Nephron (organoid): ENCODE measurements around the gene CSNK2A1.
"Not testable (repeated sequence)": the region's sequence is repeated elsewhere in the genome, so short reads cannot be mapped to it uniquely, and the experiment has no call there.

Experiments
- H3K27ac Mint-ChIP-seq, 3 experiments: 2 replicates each; pipeline ENCODE4 v1.8.0; 2020; ENCODE audit warnings: mixed read lengths in 3 of 3, mild to moderate bottlenecking in 2 of 3, moderate library complexity in 1 of 3
- H3K27me3 Mint-ChIP-seq: 2 replicates; pipeline ENCODE4 v1.8.0; 2021; ENCODE audit warnings: low read depth, mild to moderate bottlenecking, moderate library complexity, mixed read lengths
- H3K36me3 Mint-ChIP-seq: 2 replicates; pipeline ENCODE4 v1.8.0; 2020; ENCODE audit warnings: low read depth, mixed read lengths
- H3K4me1 Mint-ChIP-seq: 2 replicates; pipeline ENCODE4 v1.8.0; 2020; ENCODE audit warnings: mixed read lengths
- H3K4me3 Mint-ChIP-seq, 3 experiments: 2 replicates each; pipeline ENCODE4 v1.8.0; 2020; ENCODE audit warnings: mild to moderate bottlenecking in 3 of 3, mixed read lengths in 3 of 3, moderate library complexity in 2 of 3
- H3K9me3 Mint-ChIP-seq: 2 replicates; pipeline ENCODE4 v1.8.0; 2020; ENCODE audit warnings: mixed read lengths
- CTCF ChIP-seq, 3 experiments: fragments of 200-600 bp; sonication (generic); IDR thresholded peaks; one replicate each; pipeline ENCODE4 v1.5.0; 2021; ENCODE audit warnings: antibody characterized with exemption in 3 of 3; ENCODE audit not compliant: unreplicated experiment in 3 of 3

The CSNK2A1 gene

DNA sequence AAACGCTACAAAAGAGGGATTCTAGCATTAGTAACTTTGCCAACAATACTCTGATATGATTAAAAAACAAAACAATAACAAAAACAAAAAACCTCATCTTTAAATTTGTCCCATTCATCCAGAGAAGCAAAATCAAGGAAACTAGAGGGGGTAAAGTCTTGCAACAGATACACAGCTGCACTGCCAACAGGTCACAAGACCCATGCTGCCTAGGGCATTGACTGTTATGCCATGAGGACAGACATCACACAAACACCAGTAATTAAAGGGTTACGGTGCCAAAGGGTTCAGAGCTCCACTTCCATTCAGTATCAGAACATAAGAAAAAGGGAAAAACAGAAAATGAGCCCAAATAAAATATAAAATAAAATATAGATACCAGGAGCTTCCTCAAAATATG, 82.9 kb downstream of the CSNK2A1 start:
- no peak for TF ChIP-seq CTCF (IDR thresholded peaks at IDR 0.05; ENCODE audit: unreplicated experiment in 3 of 3)
- H3K36me3 Mint-ChIP-seq: peaks cover 4% of the 10 kb centered on the region
- peak overlapping the region in 2 of 3 experiments; percentile 44 to 46 for H3K27ac Mint-ChIP-seq
- H3K9me3 Mint-ChIP-seq: no peaks in the 10 kb centered on the region
- peak overlapping the region; percentile 90 to 99 (median 98) for H3K4me3 Mint-ChIP-seq
- H3K4me1 Mint-ChIP-seq: peaks cover 36% of the 10 kb centered on the region
- H3K27me3 Mint-ChIP-seq: no peaks in the 10 kb centered on the region

GRCh38 chr20:460180-460579, 83.4 kb downstream of the CSNK2A1 start:
- peaks cover 36% of the 10 kb centered on the region for H3K4me1 Mint-ChIP-seq
- peak overlapping the region; percentile 90 to 99 (median 98) for H3K4me3 Mint-ChIP-seq
- peak overlapping the region in 2 of 3 experiments; percentile 44 to 46 for H3K27ac Mint-ChIP-seq
- H3K36me3 Mint-ChIP-seq: peaks cover 4% of the 10 kb centered on the region
- TF ChIP-seq CTCF (IDR thresholded peaks at IDR 0.05; ENCODE audit: unreplicated experiment in 3 of 3): no peak
- H3K9me3 Mint-ChIP-seq: no peaks in the 10 kb centered on the region
- H3K27me3 Mint-ChIP-seq: no peaks in the 10 kb centered on the region

- Mint-ChIP-seq H3K27me3 (no peaks in the 10 kb centered on the region), H3K9me3 (no peaks in the 10 kb centered on the region), H3K36me3 (peaks cover 4% of the 10 kb centered on the region), H3K27ac (peak overlapping the region in 1 of 3 experiments; percentile 71), H3K4me1 (peaks cover 36% of the 10 kb centered on the region), H3K4me3 (peak overlapping the region; percentile 27 to 70 (median 40))
- no peak for TF ChIP-seq CTCF (IDR thresholded peaks at IDR 0.05; ENCODE audit: unreplicated experiment in 3 of 3)
Measured at GRCh38 chr20:458776-459175, 84.8 kb downstream of the CSNK2A1 start.

DNA sequence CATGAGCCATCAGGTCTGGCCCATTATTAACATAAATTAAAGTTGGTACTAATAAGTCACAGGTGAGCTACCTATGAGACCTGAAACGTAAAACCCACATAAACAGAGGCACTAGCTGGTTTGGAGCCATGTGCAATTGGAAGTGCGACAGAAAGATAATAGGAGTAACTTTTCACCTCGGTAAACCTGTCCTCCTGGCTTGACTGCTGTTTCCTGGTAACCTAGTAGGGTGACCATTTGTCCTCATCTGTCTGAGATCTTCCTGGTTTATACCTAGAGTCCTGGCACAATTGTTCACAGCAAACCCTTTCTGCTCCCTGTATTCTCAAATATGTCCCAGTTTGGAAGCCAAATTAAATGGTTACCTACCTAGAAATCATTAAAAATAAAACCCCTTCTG, 88.6 kb downstream of the CSNK2A1 start:
- H3K36me3 Mint-ChIP-seq: peaks cover 10% of the 10 kb centered on the region
- no peak for TF ChIP-seq CTCF (IDR thresholded peaks at IDR 0.05; ENCODE audit: unreplicated experiment in 3 of 3)
- no peaks in the 10 kb centered on the region for H3K27me3 Mint-ChIP-seq
- no peak overlapping the region for H3K27ac Mint-ChIP-seq
- H3K4me3 Mint-ChIP-seq: no peak overlapping the region
- peaks cover 20% of the 10 kb centered on the region for H3K4me1 Mint-ChIP-seq
- H3K9me3 Mint-ChIP-seq: no peaks in the 10 kb centered on the region

- not testable (repeated sequence) for H3K27ac Mint-ChIP-seq, H3K9me3 Mint-ChIP-seq, H3K27me3 Mint-ChIP-seq, H3K4me3 Mint-ChIP-seq, H3K4me1 Mint-ChIP-seq
- H3K36me3 Mint-ChIP-seq: peaks cover 17% of the 10 kb centered on the region
Measured at GRCh38 chr20:452021-452420, 91.6 kb downstream of the CSNK2A1 start.

DNA sequence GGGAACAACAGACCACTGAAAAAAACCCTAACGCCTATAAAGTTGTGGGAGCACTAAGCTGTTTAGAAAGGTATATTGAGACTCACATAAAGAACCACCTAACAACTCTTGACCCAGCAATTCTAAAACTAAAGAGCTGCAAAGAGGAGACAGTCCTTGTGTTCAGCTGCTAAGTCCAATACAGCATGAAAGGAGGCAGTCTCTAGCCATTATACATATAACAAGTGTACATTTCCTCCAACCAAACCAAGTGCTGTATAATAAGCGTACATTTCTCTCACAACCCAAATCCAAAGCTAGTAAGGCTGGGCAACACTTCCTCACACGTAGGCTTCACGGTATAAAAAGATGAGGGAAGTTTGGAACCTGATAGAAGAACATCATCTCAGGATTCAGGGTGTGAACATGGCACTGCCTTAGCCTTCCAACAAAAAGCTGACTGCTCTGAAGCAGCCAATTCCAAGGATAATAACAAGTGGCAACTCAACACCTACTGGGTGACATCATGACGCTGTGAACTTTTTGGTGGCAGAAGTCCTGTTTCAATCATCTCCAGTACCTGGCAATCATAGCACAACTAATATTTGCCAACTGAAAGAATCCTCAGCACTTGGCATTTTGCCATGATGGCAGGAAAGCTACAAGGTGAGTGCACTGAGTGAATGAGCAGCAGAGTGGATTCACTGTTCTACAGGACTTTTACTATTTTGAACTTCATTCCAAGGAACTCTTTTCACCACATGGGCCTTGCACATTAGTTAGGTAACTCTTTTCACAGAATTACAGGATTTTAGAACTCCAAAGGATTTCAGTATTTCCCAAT, 97.9 kb downstream of the CSNK2A1 start:
- Mint-ChIP-seq H3K27ac (no peak overlapping the region), H3K36me3 (peaks cover 58% of the 10 kb centered on the region)

More for the DNA sequence above, 97.9 kb downstream of the CSNK2A1 start:
- Mint-ChIP-seq H3K4me3 (no peak overlapping the region), H3K27me3 (no peaks in the 10 kb centered on the region), H3K4me1 (peaks cover 7% of the 10 kb centered on the region), H3K9me3 (no peaks in the 10 kb centered on the region)
- TF ChIP-seq CTCF (IDR thresholded peaks at IDR 0.05; ENCODE audit: unreplicated experiment in 3 of 3): no peak
